HUES64 (cell line): ENCODE measurements around the gene B4GALNT2.
"Not testable (repeated sequence)": the region's sequence is repeated elsewhere in the genome, so short reads cannot be mapped to it uniquely, and the experiment has no call there.

Source experiments
- H3K27ac ChIP-seq: 2 replicates; pipeline ENCODE4 v1.7.0; 2013; ENCODE audit warnings: low read depth, low read length, inconsistent platforms
- H3K27me3 ChIP-seq: 2 replicates; pipeline ENCODE4 v1.6.1; 2013; ENCODE audit warnings: mild to moderate bottlenecking, low read length; ENCODE audit not compliant: insufficient read depth
- H3K36me3 ChIP-seq: 2 replicates; pipeline ENCODE4 v1.6.1; 2013; ENCODE audit warnings: mild to moderate bottlenecking, low read length; ENCODE audit not compliant: insufficient read depth
- H3K4me1 ChIP-seq: 2 replicates; pipeline ENCODE4 v1.6.1; 2013; ENCODE audit warnings: mild to moderate bottlenecking, low read length, moderate library complexity; ENCODE audit not compliant: insufficient read depth
- H3K4me3 ChIP-seq: 2 replicates; pipeline ENCODE4 v1.5.1; 2013; ENCODE audit warnings: mild to moderate bottlenecking, low read length, moderate library complexity
- H3K9ac ChIP-seq: 2 replicates; pipeline ENCODE4 v1.6.1; 2013; ENCODE audit warnings: mild to moderate bottlenecking, low read depth, low read length
- H3K9me3 ChIP-seq: 2 replicates; pipeline ENCODE4 v1.6.1; 2013; ENCODE audit warnings: low read depth, low read length; ENCODE audit not compliant: insufficient read depth
- WGBS: fragments of 150-250, 120-280 bp; methylation state at CpG from one replicate; pipeline ENCODE4 v1.1.7; 2013; ENCODE audit warnings: missing lambda C conversion rate; 5-methylcytosine and 5-hydroxymethylcytosine counted together

B4GALNT2 gene

GRCh38 chr17:49122566-49122965 lies 10.0 kb upstream of the B4GALNT2 start:
- H3K4me3 ChIP-seq: no peak overlapping the region
- peaks cover 11% of the 10 kb centered on the region for H3K9me3 ChIP-seq
- no peaks in the 10 kb centered on the region for H3K36me3 ChIP-seq
- H3K27ac ChIP-seq: no peak overlapping the region
- H3K4me1 ChIP-seq: no peaks in the 10 kb centered on the region
- no peak overlapping the region for H3K9ac ChIP-seq
- 96% methylated on average over 4 of the region's 4 CpGs for WGBS
- H3K27me3 ChIP-seq: no peaks in the 10 kb centered on the region

- Histone ChIP-seq H3K36me3 (no peaks in the 10 kb centered on the region), H3K4me1 (no peaks in the 10 kb centered on the region), H3K9ac (no peak overlapping the region), H3K27me3 (no peaks in the 10 kb centered on the region), H3K27ac (no peak overlapping the region), H3K9me3 (peaks cover 11% of the 10 kb centered on the region), H3K4me3 (no peak overlapping the region)
- WGBS: 82% methylated on average over 1 of the region's 1 CpG
Observed at GRCh38 chr17:49123061-49123460, 9.5 kb upstream of the B4GALNT2 start.

- Histone ChIP-seq H3K36me3 (no peaks in the 10 kb centered on the region), H3K4me3 (no peak overlapping the region), H3K9ac (no peak overlapping the region), H3K9me3 (peaks cover 29% of the 10 kb centered on the region), H3K27me3 (peaks cover 4% of the 10 kb centered on the region; the same call in 1 of the 2 replicates), H3K27ac (no peak overlapping the region), H3K4me1 (no peaks in the 10 kb centered on the region)
- 97% methylated on average over 32 of the region's 32 CpGs for WGBS
Observed at GRCh38 chr17:49125449-49125848, 7.1 kb upstream of the B4GALNT2 start.

GRCh38 chr17:49126183-49126859 lies 6.2 kb upstream of the B4GALNT2 start:
- H3K27me3 ChIP-seq: peaks cover 13% of the 10 kb centered on the region
- not testable (repeated sequence) for H3K9ac ChIP-seq, H3K4me1 ChIP-seq, H3K27ac ChIP-seq, H3K4me3 ChIP-seq, H3K36me3 ChIP-seq
- peaks cover 25% of the 10 kb centered on the region for H3K9me3 ChIP-seq
- 59% methylated on average over 9 of the region's 10 CpGs for WGBS

GRCh38 chr17:49129359-49129950 lies 3.1 kb upstream of the B4GALNT2 start:
- not testable (repeated sequence) for H3K36me3 ChIP-seq, H3K9ac ChIP-seq, H3K4me1 ChIP-seq, H3K27ac ChIP-seq, H3K4me3 ChIP-seq
- WGBS: 81% methylated on average over 2 of the region's 2 CpGs
- Histone ChIP-seq H3K27me3 (peaks cover 43% of the 10 kb centered on the region), H3K9me3 (peaks cover 23% of the 10 kb centered on the region)

- Histone ChIP-seq H3K4me1 (no peaks in the 10 kb centered on the region), H3K27me3 (peaks cover 46% of the 10 kb centered on the region), H3K36me3 (no peaks in the 10 kb centered on the region), H3K27ac (no peak overlapping the region), H3K9ac (no peak overlapping the region), H3K4me3 (no peak overlapping the region), H3K9me3 (peaks cover 23% of the 10 kb centered on the region)
- WGBS: 80% methylated on average over 3 of the region's 3 CpGs
Observed at GRCh38 chr17:49130891-49131290, 1.7 kb upstream of the B4GALNT2 start.

GRCh38 chr17:49132317-49132698 lies 261 bp upstream of the B4GALNT2 start:
- 6% methylated on average over 22 of the region's 22 CpGs for WGBS
- Histone ChIP-seq H3K27ac (no peak overlapping the region), H3K9me3 (peaks cover 23% of the 10 kb centered on the region), H3K27me3 (peaks cover 46% of the 10 kb centered on the region), H3K4me1 (no peaks in the 10 kb centered on the region), H3K36me3 (no peaks in the 10 kb centered on the region), H3K4me3 (peak overlapping the region; percentile 59), H3K9ac (peak overlapping the region; percentile 50; the same call in 1 of the 2 replicates)

- Histone ChIP-seq H3K36me3 (no peaks in the 10 kb centered on the region), H3K27me3 (peaks cover 33% of the 10 kb centered on the region)
- whole genome bisulfite sequencing: 97% methylated on average over 3 of the region's 4 CpGs
Observed at GRCh38 chr17:49136335-49136734, 3.8 kb downstream of the B4GALNT2 start.

GRCh38 chr17:49145654-49146053 lies 13.1 kb downstream of the B4GALNT2 start:
- H3K4me3 ChIP-seq, H3K36me3 ChIP-seq, H3K4me1 ChIP-seq, H3K9ac ChIP-seq, H3K27me3 ChIP-seq, H3K27ac ChIP-seq, H3K9me3 ChIP-seq: not testable (repeated sequence)
- 89% methylated on average over 2 of the region's 3 CpGs for WGBS

More at GRCh38 chr17:49136335-49136734, 3.8 kb downstream of the B4GALNT2 start:
- H3K9me3 ChIP-seq: peaks cover under 1% of the 10 kb centered on the region; the same call in 1 of the 2 replicates
- H3K27ac ChIP-seq: no peak overlapping the region
- no peak overlapping the region for H3K4me3 ChIP-seq
- H3K9ac ChIP-seq: no peak overlapping the region
- H3K4me1 ChIP-seq: no peaks in the 10 kb centered on the region

- H3K36me3 ChIP-seq: no peaks in the 10 kb centered on the region
- no peak overlapping the region for H3K9ac ChIP-seq
- no peaks in the 10 kb centered on the region for H3K9me3 ChIP-seq
- WGBS: 74% methylated on average over 3 of the region's 3 CpGs
- H3K4me3 ChIP-seq: no peak overlapping the region
- no peaks in the 10 kb centered on the region for H3K4me1 ChIP-seq
- no peak overlapping the region for H3K27ac ChIP-seq
- no peaks in the 10 kb centered on the region for H3K27me3 ChIP-seq
Observed at GRCh38 chr17:49146620-49147306, 14.2 kb downstream of the B4GALNT2 start.

- Histone ChIP-seq H3K36me3 (no peaks in the 10 kb centered on the region), H3K9me3 (no peaks in the 10 kb centered on the region), H3K27me3 (no peaks in the 10 kb centered on the region), H3K27ac (no peak overlapping the region), H3K9ac (no peak overlapping the region), H3K4me3 (no peak overlapping the region), H3K4me1 (no peaks in the 10 kb centered on the region)
- WGBS: 93% methylated on average over 6 of the region's 6 CpGs
Observed at GRCh38 chr17:49148171-49148570, 15.6 kb downstream of the B4GALNT2 start.
